Measurements from ENCODE around the gene MISP. TPM values are rescaled to one million over a fixed set of nuclear protein-coding genes. Genes with fewer than 3 reads are reported as not detected.

The MISP gene
- total and polyA plus RNA-seq, 2 of the 13 experiments (the other 11 are each of a cell fraction or from before 2014, with no cell fraction given), result 0.67 to 1.3 TPM

- in situ Hi-C loops (cut with HindIII; ENCODE audit: extremely low pct_ligation_motif_present, low pct_unique_long_range_greater_than_20kb) (no loop called here), intact Hi-C loops (cut with micrococcal nuclease; ENCODE audit: unreplicated experiment) (loop anchor here (2.0 kb wide), 1 partner anchor 13 kb away; no protein-coding TSS in a partner anchor)
- 12% methylated on average over 16 of the region's 30 CpGs for WGBS (ENCODE audit: low lambda C conversion rate)
- CTCF ChIA-PET (ENCODE audit: low intra/inter-chr PET ratio, low total read pairs), result no interaction called here
- DNase-seq (ENCODE audit: low spot score) (peak; percentile 53), FAIRE-seq (no peak), ATAC-seq (peak; percentile 6; the same call in 1 of the 3 replicates)
- POLR2A ChIA-PET, result interaction anchor here (0.5 to 5.2 kb wide), 10 partner anchors 12 to 274 kb away, joined by 3 to 81 read pairs (median 6); partner anchors contain the start of genes PALM and RNF126
- no TSS peak for BruUV-seq (replicated peaks)
- Histone ChIP-seq H3K4me2 (ENCODE audit: low read depth, low read length) (peak overlapping the region; percentile 81), H2AFZ (ENCODE audit: low read length) (no peak overlapping the region), H3K4me1 (ENCODE audit: insufficient read depth, low read length) (peaks cover 45% of the 10 kb centered on the region), H3K27ac (ENCODE audit: extremely low read length, insufficient read depth, low read length) (no peak overlapping the region), H3K27me3 (ENCODE audit: control insufficient read depth in 1 of 2, insufficient read depth in 2 of 2, low read length in 2 of 2) (no peaks in the 10 kb centered on the region), H3K4me3 (replicated peaks in 1 of 3; ENCODE audit: insufficient read depth in 1 of 3, low read depth in 2 of 3, low read length in 3 of 3) (peak overlapping the region; percentile 34 to 52 (median 51)), H3K9ac (ENCODE audit: insufficient read depth, low read depth, low read length) (no peak overlapping the region), H3K79me2 (ENCODE audit: insufficient read depth, low read length) (no peaks in the 10 kb centered on the region), H3K9me3 (ENCODE audit: low read length) (no peaks in the 10 kb centered on the region), H3K36me3 (replicated peaks in 1 of 2; ENCODE audit: control insufficient read depth in 1 of 2, insufficient read depth in 2 of 2, low read length in 2 of 2) (no peaks in the 10 kb centered on the region; a peak in 1 of 5 replicates), H4K20me1 (ENCODE audit: insufficient read depth, low read length) (no peaks in the 10 kb centered on the region)
- TF ChIP-seq, protein P1, sequence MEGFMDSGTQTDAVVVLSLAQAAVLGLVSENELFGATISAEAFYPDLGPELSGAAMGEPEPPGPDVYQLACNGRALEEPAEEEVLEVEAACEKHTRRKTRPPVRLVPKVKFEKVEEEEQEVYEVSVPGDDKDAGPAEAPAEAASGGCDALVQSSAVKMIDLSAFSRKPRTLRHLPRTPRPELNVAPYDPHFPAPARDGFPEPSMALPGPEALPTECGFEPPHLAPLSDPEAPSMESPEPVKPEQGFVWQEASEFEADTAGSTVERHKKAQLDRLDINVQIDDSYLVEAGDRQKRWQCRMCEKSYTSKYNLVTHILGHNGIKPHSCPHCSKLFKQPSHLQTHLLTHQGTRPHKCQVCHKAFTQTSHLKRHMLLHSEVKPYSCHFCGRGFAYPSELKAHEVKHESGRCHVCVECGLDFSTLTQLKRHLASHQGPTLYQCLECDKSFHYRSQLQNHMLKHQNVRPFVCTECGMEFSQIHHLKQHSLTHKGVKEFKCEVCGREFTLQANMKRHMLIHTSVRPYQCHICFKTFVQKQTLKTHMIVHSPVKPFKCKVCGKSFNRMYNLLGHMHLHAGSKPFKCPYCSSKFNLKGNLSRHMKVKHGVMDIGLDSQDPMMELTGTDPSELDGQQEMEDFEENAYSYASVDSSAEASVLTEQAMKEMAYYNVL (CRISPR knock-in tag; IDR thresholded peaks at IDR 0.05; ENCODE audit: borderline replicate concordance), result no peak
- TF ChIP-seq ZNF326 (CRISPR knock-in tag; IDR thresholded peaks at IDR 0.05; ENCODE audit: borderline replicate concordance) (no peak), ZMYM3 (CRISPR knock-in tag; IDR thresholded peaks at IDR 0.05) (peak; percentile 93), FLYWCH1 (CRISPR knock-in tag; IDR thresholded peaks at IDR 0.05) (no peak), SP140L (CRISPR knock-in tag; IDR thresholded peaks at IDR 0.05; ENCODE audit: borderline replicate concordance) (no peak), HOXA3 (CRISPR knock-in tag; IDR thresholded peaks at IDR 0.05) (peak; percentile 20; the same call in 1 of the 2 replicates), ZNF614 (CRISPR knock-in tag; IDR thresholded peaks at IDR 0.05; ENCODE audit: borderline replicate concordance) (no peak), THYN1 (CRISPR knock-in tag; IDR thresholded peaks at IDR 0.05; ENCODE audit: borderline replicate concordance, low read depth) (no peak), MLLT10 (CRISPR knock-in tag; IDR thresholded peaks at IDR 0.05) (no peak), ZSCAN29 (CRISPR knock-in tag; conservative IDR thresholded peaks at IDR 0.05) (peak; percentile 85; the same call in 1 of the 2 replicates), IKZF5 (CRISPR knock-in tag; IDR thresholded peaks at IDR 0.05) (no peak)
- TF ChIP-seq, protein P2, sequence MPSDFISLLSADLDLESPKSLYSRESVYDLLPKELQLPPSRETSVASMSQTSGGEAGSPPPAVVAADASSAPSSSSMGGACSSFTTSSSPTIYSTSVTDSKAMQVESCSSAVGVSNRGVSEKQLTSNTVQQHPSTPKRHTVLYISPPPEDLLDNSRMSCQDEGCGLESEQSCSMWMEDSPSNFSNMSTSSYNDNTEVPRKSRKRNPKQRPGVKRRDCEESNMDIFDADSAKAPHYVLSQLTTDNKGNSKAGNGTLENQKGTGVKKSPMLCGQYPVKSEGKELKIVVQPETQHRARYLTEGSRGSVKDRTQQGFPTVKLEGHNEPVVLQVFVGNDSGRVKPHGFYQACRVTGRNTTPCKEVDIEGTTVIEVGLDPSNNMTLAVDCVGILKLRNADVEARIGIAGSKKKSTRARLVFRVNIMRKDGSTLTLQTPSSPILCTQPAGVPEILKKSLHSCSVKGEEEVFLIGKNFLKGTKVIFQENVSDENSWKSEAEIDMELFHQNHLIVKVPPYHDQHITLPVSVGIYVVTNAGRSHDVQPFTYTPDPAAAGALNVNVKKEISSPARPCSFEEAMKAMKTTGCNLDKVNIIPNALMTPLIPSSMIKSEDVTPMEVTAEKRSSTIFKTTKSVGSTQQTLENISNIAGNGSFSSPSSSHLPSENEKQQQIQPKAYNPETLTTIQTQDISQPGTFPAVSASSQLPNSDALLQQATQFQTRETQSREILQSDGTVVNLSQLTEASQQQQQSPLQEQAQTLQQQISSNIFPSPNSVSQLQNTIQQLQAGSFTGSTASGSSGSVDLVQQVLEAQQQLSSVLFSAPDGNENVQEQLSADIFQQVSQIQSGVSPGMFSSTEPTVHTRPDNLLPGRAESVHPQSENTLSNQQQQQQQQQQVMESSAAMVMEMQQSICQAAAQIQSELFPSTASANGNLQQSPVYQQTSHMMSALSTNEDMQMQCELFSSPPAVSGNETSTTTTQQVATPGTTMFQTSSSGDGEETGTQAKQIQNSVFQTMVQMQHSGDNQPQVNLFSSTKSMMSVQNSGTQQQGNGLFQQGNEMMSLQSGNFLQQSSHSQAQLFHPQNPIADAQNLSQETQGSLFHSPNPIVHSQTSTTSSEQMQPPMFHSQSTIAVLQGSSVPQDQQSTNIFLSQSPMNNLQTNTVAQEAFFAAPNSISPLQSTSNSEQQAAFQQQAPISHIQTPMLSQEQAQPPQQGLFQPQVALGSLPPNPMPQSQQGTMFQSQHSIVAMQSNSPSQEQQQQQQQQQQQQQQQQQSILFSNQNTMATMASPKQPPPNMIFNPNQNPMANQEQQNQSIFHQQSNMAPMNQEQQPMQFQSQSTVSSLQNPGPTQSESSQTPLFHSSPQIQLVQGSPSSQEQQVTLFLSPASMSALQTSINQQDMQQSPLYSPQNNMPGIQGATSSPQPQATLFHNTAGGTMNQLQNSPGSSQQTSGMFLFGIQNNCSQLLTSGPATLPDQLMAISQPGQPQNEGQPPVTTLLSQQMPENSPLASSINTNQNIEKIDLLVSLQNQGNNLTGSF (CRISPR knock-in tag; IDR thresholded peaks at IDR 0.05), result no peak
- TF ChIP-seq, protein P3, sequence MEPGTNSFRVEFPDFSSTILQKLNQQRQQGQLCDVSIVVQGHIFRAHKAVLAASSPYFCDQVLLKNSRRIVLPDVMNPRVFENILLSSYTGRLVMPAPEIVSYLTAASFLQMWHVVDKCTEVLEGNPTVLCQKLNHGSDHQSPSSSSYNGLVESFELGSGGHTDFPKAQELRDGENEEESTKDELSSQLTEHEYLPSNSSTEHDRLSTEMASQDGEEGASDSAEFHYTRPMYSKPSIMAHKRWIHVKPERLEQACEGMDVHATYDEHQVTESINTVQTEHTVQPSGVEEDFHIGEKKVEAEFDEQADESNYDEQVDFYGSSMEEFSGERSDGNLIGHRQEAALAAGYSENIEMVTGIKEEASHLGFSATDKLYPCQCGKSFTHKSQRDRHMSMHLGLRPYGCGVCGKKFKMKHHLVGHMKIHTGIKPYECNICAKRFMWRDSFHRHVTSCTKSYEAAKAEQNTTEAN (CRISPR knock-in tag; conservative IDR thresholded peaks at IDR 0.05), result no peak
These were observed 809 bp downstream of the MISP start for GRCh38 chr19:751501-752341.

All from HepG2 (cell line).